Stimulated activated CD4-positive, alpha-beta T cell treated with anti-CD3 and anti-CD28 coated beads, Interleukin-2, amount 100 ng/mL, for 24 hours (primary cell): Measurements from ENCODE around the gene GPC3.
"Not testable (repeated sequence)": the region's sequence is repeated elsewhere in the genome, so short reads cannot be mapped to it uniquely, and the experiment has no call there.

Experiments used
- DNase-seq, 2 donors: peaks; one replicate each; pipeline ENCODE4 v3.0.0-alpha.2; 2020

Gene GPC3

DNA sequence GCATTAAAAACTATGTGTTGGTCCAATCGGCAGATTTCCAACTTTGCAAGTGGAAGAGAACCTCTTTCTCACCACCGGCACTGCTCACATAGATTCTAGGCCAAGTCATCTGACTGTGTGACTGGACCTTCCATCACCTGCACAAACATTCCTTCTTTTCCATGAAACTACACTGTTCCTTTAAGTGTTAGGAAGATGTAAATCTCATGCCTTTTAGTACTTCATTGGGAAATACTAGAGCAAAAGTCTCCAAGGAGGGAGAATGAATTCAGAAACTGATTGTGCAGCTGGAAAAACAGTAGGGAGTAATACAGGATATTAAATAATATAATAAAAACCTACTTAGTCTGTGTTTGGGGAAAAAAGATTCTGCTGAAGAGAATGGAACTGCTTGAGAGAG, 238.2 kb downstream of the GPC3 start:
- no peak for DNase-seq

DNA sequence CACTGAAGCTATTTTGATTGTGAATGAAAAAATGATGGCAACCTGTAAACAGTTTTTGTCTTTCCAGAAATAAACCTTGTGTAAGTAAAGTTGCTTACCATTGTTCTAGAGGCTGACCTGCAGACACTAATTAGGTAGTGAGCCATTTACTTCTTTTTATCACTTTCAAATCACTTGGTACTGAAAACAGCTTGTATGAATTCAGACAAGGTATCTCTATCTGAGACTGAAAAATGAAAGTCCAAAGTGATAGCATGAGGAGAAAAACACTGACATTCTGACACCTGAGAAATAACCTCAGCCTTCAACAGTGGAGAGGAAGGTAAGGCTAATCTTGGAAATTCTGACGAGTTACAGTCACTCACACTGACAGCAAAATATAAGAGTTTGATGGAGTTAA, 238.8 kb downstream of the GPC3 start:
- no peak for DNase-seq

DNA sequence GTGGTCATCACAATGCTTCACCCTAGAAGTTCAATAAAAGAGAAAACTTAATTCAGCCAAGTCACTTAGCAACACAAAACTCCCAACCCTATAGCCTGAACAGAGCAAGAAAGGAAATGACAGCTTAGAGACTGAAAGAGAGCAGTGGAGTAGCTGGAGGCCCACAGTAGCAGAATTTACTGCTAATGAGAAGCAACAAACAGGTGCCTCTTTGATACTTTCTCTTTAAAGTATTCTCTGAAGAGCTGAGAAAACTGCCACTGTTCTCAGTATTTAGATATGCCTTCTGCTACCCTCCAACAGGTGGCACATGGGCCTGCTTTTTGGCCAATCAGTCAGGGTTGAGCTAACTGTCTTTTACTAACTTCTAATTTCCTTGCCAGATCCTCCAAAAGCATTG, 240.0 kb downstream of the GPC3 start:
- no peak for DNase-seq

DNA sequence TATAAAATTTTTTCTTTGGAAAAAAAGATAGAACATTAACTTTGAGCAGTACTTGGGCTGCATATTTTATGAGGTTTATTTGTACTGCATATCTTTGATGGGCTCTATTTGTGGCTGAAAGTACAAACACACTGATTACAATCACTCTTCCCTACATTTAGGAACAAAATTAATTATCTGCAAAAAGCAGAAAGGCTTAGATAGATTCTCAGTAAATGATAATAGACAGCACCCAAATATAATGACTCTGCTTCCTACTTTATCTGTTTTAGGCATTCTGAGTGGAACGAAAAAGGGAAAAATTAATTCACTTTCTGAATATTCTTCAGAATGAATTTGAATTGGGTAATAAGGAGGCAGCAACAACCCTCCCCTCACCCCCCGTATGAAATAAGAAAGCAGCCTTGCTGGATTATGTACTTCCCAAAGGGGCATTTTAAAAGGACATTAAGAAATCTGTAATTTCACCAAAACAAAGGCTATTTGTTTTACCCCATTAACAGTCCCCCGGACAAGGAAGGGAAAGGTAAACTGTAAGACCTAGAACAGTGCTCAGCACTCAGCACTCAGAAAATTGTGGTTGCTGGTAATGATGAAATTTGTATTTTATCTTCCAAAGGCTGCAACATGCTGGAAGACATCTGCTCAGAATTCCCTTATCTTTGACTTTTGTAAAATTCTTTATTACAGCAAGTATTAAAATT, 242.6 kb downstream of the GPC3 start:
- DNase-seq, result no peak

DNA sequence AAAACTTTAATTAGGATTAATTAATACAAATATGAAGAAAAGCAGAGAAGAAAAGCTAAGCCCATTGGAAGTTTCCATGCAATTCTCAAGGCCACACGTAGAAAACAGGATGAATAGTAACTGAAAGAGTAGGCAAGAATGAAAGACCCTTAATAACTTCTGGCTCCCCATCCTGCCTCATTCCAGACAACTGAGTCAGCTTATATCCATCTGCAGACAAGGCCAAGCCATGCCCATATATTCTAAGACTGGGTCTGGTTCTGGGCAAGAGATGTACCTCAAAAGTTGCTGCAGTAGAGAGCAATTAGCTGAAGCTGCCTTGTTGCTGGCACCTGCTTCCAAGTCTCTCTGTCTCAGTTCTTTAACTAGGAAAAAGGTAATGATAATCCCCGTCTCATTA, 244.1 kb downstream of the GPC3 start:
- no peak for DNase-seq

DNA sequence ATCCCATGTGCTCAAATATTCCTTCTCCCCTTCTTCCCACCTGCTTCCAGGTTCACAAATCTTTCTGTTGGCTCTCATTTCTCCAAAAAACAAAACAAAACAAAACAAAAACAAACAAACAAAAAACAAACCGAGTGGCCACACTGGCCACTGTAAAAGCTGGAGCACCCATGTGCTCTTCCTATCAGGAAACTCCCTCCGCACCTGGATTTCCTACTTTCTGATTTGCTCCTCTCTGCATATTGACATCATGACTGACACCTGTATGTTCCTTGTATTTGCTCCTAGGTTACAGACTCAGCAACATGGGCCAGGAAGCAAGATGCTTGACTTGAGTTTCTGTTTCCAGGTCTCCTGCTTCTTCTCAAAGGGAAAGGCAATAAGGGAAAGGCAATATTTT, 258.8 kb downstream of the GPC3 start:
- no peak for DNase-seq

DNA sequence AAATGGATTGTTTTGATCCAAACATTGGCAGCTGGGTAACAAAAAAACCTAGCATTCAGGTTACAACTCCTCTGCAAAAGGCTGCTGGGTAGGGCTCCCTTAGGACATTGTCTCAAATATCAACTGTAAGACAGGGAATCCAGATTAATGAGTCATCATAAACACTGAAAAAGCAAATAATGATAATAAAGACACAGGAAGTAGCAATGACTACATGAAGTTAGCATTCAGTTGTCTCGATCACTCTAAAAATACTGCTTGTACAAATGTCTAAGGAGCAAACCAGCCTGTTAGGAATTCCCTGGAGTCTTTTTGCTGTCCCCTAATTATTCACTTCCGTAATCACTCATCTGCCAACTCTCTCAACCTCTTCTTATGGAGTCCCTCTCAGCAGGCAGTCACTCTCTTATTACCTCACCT, 259.2 kb downstream of the GPC3 start:
- no peak for DNase-seq

DNA sequence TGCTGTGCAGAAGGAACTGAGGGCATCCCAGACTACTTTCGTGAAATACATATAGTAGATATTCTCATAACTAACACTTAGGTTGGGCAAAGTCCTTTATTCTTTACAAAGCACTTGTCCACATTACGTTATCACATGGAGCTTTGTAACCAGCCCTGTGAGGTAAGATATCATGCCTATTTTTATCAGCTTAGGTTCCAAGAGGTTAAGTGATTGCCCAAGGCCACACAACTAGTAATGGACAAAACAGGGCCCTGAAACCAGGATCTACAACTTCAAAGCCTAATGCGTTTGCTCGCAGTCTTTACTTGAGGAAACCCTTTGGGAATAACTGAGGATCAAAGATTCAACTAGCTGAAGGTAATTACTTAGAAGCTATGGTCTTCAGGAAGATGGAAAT, 261.5 kb downstream of the GPC3 start:
- no peak for DNase-seq

DNA sequence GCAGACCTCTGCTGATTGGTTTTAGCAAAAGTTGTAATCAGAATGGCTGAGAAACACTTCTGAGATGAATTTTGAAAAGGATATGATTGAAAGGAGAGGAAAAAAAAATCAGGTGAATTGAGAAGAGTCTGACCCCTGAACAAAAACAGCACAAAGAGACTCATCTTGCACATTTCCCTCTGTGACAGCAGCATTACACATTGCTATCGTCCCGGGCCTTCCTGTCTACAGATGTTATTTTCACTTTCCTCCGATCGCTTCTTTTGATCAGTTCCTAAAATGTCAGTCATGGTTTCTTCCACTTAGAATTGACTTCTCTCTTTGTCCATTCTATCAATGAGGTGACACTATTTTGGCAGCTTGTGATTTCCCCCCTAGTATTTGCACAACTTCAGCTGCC, 262.6 kb downstream of the GPC3 start:
- DNase-seq, result no peak

DNA sequence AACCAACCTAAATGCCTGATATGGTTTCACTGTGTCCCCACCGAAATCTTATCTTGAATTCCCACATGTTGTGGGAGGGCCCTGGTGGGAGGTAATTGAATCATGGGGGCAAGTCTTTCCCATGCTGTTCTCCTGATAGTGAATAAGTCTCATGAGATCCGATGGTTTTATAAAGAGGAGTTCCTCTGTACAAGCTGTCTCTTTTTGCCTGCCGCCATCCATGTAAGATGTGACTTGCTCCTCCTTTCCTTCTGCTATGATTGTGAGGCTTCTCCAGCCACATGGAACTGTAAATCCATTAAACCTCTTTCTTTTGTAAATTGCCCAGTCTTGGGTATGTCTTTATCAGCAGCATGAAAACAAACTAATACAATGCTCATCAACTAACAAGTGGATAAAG, 265.1 kb downstream of the GPC3 start:
- DNase-seq, result not testable (repeated sequence)

DNA sequence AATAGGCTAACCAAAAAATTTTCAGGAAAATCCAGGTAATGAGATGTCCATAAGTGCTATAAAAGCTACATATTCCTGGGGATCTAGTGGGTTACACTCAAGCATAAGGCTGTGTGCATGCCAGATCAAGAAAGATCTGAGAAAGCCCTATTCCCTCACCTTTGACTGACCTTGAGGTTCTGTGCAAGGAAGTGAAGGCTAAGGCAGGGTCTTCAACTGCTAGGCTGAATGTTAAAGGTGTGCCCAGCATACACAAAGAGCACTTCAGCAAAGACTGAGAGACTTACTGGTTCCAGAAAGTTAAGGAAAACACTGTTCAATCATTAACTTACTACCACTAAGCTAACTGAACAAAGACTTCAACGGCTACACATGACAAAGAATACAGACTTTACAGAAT, 269.7 kb downstream of the GPC3 start:
- DNase-seq, result no peak

DNA sequence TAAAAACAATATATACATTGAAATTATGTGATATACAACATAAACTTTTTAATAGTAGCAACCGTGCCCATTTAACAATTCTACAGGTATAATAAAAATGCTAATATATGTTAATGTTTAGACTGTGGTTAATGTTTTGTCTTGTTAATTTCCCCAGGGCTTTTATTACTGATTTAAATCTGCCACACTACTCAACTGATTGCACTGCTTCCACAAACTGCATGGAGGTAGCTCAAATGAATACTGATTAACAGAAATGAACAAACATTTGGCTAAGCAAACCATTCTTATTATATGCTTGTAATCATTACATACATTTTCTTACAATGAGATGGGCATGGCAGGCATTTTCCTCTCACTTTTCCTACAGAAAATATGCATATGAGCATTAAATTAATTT, 275.9 kb downstream of the GPC3 start:
- DNase-seq, result no peak

DNA sequence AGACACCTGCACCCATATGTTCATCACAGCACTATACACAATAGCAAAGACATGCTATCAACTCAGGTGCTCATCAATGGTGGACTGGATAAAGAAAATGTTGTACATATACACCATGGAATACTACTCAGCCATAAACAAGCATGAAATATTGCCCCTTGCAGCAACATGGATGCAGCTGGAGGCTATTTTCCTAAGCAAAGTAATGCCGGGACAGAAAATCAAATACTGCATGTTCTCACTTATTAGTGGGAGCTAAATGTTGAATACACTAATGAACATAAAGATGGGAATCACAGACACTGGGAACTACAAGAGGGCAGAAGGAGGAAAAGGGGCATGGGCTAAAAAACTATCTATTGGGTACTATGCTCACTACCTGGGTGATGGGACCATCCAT, 278.5 kb downstream of the GPC3 start:
- no peak for DNase-seq

DNA sequence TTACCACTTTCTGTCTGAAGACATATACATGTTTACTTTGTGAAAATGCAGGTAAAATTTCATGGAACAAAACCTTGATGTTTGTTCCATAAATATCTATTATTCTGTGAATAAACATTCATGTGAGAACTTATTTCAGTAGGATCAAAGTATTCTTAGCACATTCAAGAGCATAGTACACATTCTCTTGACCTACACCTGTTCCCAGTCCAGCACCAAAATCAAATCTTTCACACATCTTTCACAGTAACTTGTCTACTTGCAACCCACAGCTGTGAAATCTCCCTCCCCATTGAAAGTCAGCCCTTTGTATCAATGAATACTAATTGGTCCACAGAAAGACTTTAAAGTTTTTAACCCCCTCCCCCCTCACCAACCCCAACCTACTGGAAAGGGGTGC, 283.2 kb downstream of the GPC3 start:
- no peak for DNase-seq

DNA sequence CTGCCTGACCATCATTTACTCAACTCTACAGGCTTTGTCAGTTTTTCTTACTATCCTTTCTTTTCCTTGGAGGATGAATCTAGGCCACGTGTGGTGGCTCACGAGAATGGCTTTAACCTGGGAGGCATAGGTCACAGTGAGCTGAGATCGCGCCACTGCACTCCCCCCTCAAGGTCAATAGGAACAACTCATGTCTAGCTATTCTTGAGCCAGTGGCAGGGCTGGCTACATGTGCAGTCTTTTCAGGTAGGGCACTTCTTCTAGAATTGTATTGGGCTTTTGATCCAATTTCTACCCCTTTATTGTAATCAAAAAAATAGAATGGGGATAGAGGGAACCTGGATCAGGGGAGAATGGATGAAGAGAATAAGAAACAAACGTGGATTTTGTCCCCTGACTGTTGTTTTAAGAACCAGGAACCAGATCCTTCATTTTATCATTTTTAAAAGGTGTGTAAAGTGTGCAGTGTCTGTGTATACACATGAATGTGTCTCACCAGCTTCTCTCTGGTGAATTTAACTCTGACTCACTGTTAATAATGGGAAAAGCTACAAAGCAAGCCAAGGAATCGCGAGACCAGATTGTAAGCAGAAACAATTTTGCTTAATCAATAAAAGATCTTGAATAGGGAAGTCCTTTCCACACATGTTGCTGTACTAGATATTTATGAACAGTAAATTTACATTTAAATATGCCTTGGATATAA, 286.2 kb downstream of the GPC3 start:
- DNase-seq, result no peak

DNA sequence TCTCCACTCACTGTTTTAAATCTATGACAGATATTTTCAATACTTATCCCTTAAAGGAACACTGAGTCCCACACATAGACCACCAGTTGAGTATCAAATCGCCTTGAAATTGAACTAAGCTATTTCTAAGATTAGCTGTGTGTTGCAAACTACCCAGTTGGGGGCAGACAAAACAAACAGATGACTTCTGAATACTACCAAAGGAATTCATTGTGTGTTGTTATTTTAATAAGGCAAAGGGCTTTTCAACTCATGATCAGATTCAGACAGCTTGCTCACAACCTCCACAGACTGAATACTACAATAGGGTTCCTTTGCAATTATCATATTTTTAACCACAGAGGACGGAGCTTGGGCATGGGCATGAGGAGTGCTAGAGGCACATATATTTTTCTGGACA, 287.1 kb downstream of the GPC3 start:
- DNase-seq, result no peak

DNA sequence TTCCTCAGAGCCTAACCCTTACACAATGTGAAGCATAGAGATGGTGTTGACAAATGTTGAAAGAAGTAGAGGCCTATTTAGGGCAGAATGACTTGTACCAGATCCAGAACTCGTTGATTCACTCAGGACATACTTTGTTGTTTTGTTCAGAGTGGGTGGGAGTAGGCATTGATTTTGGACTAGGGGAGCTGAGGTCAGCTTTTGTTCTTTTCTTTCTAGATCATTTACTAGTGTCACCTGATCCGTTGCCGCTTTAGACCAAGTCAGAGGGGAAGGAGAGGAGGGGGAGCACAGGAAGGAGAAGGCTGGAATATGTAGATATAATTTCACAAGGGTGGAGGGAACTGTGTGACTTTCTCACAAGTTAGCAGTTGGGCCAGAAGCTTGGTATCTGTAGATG, 287.7 kb downstream of the GPC3 start:
- no peak for DNase-seq

DNA sequence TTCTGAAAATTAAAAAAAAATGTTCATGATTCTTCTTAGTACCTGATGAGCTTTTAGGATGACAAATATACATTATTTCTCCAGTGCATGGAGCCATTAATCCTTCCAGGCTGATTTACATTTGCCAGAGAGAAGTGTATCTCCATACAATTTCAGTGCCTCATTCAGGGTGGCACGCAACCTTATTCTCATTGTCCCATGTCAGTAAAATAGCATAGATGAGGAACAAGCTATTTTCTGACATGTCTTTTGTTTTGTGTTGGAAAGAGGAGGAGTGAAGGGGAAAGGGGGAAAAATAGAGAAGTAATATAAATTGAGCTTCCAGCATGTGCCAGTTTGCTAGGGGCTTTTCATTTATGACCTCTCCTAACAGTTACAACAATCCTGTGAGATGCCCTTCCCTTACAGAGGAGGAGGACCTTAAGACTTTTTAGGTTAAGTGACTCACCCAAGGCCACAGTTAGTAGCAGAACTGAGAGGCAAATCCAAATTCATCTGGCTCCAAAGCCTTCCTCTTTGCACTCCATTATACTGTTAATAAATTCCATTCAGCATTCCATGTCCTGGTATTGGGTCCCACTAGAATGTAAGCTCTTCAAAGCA, 295.3 kb downstream of the GPC3 start:
- DNase-seq, result no peak

DNA sequence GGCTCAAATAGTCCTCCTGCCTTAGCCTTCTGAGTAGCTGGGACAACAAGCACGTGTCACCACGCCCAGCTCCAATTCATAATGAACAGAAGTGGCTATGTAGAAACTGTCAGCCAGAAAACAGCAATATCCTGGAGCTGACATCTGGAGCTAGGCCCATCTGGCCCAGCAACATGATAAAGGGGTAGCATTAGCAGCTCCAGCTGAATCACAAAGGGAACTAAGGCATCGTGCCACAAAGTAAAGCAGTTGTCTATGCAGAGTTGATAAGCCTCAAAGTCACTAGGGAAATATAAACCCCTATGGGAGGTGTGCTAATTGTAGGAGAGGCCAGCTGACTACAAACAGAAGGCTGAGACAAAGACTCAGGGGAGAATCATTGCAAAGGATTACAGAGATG, 299.6 kb downstream of the GPC3 start:
- no peak for DNase-seq

DNA sequence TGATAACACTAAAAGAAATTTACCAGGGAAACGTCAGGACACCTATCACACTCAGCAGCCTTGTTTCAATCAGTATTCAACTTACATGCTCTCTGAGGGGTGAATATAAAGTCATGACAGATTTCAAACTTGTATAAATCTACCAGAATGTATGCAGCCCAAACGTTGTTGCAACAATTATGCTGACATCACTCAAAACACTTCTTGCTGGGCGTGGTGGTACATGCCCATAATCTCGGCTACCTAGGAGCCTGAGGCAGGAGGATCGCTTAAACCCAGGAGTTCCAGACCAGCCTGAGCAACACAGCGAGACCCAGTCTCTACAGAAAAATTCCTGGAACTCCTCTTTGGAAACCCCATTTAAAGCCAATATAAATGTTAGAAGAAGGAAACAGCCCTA, 303.5 kb downstream of the GPC3 start:
- no peak for DNase-seq

DNA sequence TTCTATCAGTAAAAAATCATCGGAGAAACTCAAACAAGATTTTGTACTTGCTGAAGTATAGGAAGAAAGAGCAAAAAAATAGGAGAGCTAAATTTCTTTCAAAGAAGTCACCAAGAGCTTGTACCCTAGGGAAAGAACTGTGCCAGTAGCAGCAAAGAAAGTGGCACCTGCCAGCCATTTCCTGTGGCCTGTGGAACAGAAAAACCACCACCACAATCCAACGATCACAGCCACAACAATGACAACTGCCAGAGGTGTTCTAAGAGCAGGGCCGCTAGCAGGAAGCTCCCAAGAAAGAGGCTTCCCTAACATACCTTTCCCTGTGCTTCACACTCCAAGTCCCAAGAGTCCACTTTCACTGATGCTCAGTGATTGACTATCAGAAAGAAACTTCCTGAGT, 304.0 kb downstream of the GPC3 start:
- DNase-seq, result no peak

DNA sequence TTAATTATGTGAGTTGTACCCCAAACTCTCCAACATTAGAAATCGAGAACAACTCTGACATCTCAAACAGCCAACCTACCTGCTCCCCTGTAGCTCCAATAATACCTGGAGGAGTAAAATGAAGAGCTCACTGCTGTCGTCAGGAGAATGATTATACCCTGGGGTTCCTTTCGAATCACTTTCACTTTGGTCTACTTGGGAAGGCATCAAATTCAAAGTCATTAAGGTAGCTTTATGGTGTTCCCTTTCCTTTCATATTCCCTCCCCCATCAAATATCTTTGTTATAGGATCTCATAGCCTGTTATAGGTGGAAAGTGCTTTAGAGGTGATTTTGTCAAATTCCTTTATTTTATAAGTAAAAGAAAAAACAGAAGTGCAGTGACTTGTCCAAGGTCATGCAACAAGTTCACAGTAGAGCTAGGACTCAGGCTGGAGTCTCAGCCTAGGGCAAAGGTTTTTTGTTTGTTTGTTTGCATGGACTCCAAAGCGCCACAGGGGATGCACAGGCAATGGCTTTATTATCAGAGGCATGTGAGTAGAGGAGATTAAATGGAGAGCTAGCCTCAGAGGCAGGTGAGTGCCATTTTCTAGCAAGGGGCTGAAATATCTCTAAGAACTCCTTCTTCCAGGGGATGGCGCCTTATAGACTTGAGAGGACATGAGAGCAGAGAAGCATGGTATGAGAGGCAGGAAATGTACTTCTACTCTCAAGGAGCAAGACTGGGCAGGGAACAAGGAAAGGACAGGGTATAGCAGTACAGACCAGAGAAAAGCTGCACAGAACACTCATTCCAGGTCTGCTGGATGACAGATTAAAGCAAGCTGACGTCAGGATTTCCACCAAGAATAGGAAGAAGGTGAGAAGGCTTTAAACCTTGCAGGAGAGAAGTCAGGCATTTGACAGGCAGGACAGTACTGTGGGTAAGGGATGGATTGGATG, 308.0 kb downstream of the GPC3 start:
- no peak for DNase-seq

DNA sequence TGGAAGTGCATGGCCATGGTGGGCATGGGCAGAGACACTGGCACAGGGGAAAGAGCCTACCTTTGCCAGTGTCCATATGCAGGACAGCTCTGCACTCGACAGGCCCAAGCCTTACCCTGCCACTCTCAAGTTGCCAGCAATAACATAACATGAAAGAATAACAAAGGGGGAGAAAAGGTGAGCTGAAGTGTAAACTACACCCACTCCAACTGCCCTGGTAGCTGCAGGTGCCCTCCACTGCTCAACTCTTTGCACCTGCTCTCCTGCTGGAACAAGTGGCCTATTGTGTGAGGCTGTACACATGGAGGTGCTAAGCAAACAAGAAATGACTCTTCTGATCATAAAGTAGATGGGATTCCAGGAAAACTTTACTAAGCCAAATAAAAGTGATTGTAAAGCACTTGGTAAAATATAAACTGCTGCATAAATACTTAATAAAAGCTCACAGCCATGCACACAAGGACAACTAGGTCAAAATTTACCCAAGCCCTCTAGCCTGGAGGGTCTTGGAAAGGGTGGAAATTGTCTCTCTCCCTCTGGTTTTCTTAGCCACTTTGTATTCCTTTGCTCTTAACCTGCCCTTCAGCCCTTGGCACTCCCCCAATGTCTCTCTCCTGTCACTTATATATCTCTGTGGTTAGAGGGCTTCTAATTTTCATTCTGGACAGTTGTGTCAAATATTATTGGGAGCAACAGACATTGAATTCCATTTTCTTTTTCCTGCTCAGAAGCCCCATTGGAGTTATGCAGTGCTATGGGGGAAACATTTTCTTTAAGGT, 308.9 kb downstream of the GPC3 start:
- DNase-seq, result no peak
